NCI-H748 (cell line): ENCODE results near the gene DPY19L1.
"Not testable (repeated sequence)": the region's sequence is repeated elsewhere in the genome, so short reads cannot be mapped to it uniquely, and the experiment has no call there.

ENCODE experiments used
- DNase-seq: peaks from one replicate; lab custom pipeline; 2025; ENCODE audit not compliant: unreplicated experiment; lab: John Stamatoyannopoulos, UW

DPY19L1 gene

DNA sequence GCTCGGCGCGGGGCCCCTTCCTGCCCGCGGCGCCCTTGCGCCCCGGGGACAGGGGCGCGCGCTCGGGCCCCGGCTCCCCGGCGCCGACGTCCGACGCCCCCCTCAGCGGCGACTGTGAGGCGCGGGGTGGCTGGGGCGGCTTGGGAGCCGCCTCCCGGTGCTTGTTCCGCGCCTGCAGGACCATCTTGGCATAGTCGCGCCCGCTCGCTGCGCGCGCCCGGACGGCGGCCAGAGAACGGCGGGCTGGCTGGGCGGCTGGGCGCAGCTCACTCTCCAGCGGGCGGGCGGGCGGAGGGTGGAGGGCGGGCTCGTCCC is at the start of gene DPY19L1:
Gene DPY19L1, minus strand, starts transcription at position 275 of the 315 bp plus-strand sequence. Its CDS starts 91 bp downstream, at position 184.
- no peak for DNase-seq

DNA sequence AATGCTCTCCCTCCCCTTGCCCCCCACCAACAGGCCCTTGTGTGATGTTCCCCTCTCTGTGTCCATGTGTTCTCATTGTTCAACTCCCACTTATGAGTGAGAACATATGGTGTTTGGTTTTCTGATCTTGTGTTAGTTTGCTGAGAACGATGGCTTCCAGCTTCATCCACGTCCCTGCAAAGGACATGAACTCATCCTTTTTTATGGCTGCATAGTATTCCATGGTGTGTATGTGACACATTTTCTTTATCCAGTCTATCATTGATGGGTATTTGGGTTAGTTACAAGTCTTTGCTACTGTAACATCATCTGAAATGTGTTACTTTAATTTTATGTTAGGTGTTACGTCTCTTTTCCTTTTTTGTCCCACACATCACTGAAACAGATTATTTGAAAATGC is 42.2 kb upstream of the DPY19L1 start:
- not testable (repeated sequence) for DNase-seq

DNA sequence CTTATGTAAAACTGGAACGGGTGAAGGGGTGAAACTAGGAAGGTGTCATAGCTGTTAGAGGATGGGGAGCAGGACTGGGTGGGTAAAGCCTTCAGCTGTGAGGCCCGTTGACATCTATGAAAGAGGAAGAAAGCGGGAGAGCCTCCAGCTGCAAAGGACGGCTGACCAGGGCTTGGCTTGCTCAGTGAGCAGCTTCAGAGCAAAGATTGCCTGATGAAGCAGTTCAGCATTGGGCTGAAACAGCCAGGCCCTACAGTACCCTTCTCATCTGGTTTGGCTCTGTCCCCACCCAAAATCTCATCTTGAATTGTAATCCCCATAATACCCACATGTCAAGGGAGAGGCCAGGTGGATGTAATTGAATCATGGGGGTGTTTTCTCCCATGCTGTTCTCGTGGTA is 36.7 kb upstream of the DPY19L1 start:
- not testable (repeated sequence) for DNase-seq

DNA sequence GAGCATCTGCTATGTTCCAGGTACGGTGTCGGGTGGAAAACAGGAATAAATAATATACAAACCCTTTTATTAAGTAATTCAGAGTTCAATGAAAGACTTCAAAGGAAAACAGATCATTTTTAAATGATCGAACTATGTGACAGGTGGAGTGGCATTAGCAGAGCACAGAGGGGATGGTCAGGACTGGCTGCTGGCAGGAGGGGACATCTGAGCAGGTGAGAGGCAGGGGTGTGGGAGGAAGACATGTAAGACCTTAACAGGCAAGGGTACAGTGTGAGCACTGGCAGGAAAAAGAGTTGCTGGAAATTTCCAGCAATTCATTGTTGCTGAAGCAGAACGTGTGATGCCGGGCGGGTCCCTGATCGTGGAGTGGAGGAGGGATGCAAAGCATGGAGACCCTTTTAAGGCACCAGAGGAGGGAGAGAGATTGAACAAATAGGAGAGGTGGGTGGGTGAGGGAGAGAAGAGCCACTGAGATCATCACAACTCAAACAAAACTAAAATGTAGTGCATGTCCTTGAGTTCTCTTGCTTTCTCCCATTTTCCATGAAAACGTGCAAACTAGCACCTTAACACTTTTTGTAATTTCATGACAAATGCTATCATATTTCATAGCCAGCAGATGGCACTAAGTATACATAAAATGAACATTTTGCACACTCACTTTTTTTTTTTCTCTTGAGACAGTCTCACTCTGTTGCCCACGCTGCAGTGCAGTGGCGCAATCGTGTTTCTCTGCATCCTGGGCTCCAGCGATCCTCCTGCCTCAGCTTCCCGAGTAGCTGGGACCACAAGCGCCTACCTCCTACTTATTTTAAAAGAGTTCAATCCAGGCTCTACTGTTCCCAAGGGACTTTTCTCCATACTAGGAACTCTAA is 35.9 kb upstream of the DPY19L1 start:
- peak; percentile 40 for DNase-seq

DNA sequence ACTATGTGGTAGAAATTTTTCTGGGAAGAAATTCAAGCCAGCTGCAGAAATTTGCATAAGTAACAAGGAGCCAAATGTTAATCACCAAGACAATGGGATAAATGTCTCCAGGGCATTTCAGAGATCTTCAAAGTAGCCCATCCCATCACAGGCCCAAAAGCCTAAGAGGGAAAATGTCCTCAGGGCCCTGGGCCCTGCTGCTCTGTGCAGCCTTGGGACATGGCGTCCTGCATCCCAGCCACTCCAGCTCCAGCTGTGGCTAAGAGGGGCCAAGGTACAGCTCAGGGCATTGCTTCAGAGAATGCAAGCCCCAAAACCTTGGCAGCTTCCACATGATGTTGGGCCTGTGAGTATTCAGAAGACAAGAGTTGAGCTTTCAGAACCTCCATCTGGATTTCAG is 31.8 kb upstream of the DPY19L1 start:
- DNase-seq, result not testable (repeated sequence)

DNA sequence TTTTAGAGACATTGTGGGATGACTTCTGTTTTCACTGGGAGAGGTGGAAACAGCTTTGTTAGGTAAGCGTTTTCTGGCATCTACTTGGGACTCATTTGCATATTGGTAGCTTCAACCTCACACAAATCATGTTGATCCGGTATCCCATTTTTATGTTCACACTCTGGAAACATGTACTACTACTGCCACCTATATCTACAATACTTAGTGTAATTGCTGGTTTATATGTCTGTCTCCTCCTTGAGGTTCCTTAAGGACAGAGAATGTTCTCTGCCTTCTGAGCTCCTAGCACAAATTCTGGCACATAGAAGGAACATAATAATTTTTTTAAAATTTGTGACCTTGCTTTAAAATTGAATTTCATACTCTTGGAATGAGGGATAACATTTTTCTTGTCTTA is 28.1 kb upstream of the DPY19L1 start:
- not testable (repeated sequence) for DNase-seq

DNA sequence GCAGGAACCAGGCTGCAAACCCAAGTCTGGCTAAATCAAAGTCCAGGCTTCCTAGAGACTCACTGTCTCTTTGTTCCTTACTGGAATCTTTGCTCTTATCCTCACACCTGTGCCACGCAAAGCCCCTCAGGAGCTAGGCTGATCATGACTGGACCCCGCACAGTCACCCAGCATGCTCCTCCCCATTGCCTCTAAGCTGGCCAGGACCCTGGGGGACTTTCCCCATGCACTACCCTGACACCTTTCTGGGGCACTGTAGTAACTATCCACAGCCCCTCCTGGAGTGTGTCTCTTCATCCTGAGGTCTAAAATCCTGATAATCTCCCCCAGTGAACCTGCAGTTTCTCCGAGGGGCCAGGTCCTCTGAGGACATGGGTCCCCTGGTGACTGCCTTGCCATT is 21.3 kb upstream of the DPY19L1 start:
- DNase-seq, result not testable (repeated sequence)

DNA sequence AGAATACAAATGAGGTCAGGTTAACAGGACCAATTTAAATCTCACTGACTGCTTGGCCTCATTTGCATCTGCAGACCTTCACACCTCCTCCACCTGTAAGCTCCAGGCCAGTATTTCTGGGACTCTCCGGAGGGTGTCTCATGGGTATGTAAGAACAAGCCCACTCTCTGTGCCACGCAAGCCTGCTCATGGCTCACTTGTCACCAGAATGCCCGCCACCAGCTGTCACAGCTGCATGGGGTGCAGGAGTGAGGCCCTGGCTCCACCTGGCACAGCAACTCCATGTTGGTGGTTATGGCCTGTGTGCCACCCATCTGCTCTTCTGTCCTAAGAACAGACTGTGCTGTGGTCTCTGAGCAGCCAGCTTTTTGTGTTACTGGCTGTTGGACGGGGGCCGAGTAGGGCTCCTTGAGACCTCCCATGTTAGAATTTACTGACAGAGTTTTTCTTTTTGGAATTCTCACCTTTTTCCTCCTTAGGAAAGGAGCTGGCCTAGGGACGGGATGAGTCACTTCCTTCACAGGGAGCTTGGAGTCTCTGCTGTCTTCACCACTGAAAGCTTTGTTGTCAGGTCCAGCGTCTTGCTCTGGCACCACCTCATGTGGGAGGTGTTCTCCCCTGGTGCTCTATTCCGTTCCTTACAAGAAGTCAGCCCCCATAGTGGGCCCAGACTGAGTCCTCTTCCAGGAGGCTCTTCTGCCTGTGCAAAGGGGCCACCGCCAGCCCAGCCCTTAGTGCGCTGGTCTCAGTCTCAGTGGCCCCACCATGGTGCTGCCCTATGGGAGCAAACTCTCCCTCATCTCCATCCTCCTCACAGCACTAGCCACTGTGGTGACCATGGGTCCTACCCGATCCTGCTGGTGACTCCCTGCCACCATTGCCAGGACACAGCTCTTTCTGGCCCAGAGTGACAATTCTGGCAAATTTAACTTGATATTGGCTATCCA is 20.5 kb upstream of the DPY19L1 start:
- not testable (repeated sequence) for DNase-seq

DNA sequence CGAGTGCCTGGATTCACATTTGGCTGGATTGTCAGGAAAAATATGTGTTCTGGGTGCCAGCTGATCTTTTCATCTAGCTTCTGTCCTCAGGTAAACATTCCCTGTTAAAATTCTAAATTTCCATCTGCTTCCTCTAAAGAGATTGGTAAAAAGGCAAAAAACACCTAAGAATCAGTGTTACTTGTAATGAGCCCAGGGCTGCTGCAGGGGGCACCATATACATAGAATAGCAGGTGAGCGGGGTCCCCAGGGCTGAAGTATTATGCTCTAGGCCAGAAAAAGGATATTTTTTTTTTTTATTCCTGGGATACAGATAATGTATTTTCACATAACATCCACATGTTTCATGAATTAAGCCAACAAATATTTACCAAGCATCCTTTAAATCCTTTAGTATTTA is 18.4 kb upstream of the DPY19L1 start:
- DNase-seq, result not testable (repeated sequence)

DNA sequence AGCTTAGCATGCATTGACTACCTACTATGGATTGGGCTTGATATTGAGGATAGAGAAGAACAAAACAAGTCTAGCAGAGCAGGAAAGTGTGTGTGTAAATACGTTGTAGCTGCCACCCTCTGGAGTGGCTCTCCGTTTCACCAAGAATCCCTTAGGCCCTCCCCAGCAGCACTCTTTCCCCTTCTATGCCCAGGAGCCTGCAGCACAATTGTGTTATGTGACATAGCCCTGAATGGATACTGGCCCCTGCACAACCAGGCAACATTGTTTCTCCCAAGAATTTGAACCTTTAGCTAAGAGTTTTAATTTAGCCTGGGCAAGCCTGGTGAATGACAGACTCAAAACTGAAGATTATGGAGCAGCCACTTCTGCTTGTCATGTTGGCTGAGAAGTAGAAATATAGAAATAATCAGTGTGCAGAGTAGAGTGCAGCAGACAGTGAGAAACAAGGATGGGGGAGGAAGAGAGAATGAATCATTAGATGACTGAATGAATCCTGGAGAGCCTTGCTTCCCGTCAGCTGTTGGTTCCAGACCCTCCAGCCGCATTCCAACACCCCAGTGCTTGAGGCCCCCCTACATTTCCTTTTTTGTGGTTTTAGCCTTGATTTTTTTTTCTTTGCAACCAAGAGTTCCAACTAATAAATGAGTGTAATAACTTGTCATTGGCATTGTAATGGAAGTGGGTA is 16.3 kb upstream of the DPY19L1 start:
- DNase-seq, result not testable (repeated sequence)

DNA sequence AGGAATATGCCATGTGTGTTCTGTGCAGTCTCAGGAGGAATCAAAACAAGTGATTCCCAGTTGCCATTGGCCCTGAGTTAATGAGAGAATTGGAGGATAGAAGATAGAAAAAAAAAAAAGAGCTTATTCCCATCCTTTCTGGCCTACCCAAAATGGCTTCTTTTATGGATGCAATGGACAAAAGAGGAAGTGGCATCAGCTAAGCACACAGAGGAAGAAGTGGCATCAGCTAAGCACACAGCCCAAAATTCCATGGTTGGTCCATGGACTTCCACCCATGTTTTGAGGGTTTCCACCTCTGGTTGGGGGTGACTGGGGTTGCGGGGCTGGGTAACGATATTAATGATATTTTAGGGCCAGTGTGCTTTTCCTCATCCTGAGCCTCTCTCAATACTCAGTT is 11.1 kb upstream of the DPY19L1 start:
- DNase-seq, result not testable (repeated sequence)

DNA sequence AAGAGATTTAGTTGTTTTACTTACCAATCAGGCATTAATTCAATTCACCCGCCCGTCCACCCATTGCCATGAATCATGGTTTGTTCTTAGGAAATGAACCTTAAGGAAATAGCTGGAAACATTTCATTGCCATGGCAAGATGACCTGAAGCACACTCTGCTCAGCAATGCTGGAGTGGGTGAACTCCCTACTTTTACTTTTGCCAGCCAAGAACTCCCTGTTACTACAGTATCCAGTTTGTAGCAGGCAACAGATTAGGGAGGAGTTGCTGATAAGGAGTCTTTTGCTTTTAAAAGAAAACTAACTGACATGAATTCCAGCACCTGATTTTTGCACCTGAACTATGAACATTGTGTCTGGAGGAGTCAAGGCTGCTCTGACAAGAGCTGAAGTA is 10.6 kb upstream of the DPY19L1 start:
- DNase-seq, result not testable (repeated sequence)

DNA sequence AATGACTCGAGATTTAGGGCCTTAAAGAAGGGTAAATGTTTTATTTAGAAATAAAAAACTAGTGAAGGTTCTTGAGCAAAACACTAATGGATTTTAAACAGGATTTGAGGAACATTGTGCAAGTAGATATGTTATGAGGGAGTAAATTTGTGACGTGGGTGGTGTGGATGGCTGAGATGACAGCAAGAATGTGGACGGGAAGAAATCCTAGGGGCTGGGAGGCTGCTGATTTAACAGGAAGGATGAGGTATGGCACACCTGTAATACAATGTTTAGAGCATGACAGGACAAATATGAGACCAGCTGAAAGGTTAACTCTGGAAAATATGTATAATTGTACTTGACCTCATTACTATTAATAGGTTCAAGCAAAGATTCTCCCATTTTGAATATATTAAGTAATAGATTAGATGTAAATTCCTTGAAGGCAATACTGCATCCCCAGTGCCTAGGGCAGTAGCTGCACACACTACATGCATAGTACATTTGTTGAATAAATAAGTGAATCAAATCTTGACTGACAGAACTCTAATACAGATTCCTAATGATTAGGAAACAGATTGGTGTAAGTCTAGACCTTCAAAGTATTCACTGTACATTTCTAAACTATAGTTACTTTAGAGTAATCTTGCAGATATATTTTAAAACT is 10.1 kb upstream of the DPY19L1 start:
- not testable (repeated sequence) for DNase-seq

DNA sequence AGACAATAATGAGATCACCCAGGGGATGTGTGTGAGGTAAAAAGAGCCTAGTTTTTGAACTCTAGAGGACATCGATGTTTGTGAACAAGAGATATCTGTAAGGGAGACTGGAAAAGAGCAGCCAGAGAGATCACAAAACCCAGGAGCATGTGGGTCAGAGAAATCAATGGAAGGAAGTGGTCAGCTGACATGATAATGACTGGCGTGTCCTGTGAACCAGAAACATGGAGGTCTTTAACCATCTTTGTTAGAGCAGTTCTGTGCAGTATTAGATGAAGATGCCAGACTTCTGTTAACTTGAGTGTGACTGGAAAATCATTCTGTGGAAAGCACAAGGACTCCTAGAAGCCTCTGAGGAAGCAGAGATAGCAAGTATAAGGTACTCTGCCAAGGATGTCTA is 6.0 kb upstream of the DPY19L1 start:
- not testable (repeated sequence) for DNase-seq

DNA sequence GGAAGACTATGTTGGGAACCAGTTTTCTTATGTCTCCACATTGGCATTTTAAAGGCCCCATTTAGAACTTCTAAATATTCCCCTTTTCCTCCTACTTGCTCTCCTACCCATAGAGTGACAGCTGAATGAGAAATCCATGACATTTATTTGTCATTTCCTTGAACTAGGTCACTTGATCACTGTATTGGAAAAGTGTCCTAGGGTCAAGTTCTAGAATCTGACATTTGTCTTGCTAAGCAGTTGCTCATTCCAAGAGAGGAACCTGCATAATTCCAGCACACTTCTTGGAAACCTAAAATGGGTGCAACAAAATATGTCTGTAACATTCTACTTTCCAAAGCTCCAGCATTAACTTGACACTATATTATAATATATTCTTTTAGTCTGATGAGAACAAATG is 3.6 kb upstream of the DPY19L1 start:
- no peak for DNase-seq

DNA sequence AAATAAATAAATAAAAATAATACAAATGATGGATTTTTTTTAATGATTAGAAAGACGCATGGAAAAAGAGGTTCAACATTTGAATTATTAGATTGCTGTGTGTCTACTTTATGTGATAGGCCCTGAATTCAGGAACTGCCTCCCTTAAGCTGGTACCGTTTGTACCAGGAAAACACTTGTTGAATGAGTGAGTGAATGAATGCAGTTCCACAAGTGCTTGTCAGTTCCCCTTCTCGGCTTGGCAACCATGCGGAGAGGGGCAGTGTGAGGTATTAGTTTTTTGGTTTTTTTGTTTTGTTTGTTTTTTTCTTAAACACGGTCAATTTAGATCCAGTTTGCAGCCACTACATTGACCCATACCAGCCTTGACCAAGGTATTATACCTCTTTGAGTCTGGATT is 2.1 kb upstream of the DPY19L1 start:
- DNase-seq, result no peak

DNA sequence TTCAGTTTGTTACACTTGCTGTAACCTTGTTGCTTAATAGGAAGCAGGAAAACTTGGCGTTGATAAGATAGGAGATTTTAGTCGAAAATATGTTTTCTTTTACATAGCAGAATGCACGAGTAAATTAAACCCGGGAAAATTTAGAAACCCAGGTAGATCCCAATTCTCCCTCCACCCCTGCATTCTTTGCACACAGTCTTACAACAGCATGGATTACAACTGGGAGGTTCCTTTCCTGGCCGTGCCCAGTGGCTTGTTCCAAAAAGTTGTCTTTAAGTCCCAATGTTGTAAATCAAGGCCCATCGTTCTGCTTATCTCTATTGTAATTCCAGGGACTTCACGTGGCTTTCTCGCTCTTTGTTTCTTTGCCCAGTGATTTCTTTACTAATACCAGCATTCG is 1.1 kb upstream of the DPY19L1 start:
- DNase-seq, result peak; percentile 31

DNA sequence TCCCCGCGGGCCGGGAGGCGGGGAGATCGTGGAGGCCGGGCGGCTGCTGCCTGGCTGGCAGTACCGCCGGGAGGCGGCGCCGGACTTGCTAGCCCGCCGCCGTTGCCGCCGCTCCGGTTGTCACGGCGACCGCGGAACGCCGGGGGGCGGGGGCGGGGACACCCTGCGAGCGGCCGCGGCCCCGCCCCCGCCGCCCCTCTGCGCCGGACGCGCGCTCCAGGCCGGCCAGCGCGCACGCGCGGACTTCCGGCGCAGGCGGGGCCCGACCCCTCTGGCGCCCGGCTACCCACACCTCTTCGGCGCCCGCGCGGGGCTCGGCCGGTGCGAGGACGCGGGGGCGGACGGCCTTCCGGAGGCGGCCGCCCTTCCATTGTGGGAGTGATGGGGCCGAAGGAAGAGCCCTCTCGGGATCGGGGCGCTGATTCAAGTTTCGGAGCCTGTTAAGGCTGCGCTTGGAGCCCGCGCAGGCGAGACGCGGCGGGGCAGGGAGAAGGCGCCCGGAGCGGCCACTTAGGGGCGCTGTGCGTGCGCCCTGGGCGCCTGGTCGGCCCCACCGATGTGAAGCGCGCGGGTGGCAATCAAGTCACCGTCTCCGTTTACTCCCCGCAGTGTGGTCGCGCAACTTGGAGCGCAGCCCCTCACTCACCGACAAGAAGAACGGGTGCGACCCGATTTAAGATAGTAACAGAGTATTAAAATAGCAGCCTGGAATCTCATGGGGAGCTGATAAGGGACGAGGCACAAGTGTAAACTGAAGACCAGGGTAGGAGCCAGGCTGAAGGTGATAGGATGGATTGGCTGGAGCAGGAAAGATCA is 449 bp upstream of the DPY19L1 start:
- peak; percentile 94 for DNase-seq

DNA sequence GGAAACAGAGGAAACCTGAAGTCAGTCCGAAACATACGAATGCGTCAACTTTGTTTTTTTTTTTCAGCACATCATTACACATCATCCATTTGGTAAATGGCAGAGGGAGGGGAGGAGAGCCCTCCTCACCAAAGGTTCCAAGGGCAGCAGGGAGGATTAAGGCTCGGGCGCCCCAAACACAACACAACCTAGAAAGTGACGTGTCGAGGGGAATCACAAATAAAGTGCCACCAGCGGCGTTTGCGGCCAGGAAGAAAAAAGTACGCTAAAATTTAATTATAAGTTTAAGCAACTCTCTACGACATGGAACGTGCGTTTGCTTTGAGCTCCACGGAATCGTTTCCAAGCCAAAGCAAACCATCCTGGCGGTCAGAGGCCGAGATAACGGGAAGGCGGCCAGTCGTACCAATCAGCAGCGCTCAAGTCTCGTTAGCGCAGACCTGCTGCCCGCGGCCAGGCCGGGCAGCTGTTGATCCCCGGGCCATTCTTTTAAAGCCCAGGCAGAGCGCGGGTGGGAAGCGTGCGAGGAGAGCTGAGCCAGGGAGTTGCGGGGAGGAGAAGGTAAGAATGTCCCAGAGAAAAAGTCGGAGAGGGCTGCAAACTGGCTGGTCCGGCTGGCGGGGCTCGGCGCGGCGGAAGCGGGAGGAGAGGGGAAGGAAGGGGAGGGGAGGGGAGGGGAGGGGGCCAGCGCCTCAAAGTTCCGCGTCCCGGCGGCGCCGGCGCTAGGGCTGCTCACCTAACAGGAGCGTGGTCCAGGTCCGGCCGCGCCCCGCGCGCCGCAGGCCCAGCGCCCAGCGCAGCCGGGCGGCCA is 719 bp downstream of the DPY19L1 start:
- DNase-seq, result peak; percentile 77
